ENCODE data around the gene ZMYND11.

DNA sequence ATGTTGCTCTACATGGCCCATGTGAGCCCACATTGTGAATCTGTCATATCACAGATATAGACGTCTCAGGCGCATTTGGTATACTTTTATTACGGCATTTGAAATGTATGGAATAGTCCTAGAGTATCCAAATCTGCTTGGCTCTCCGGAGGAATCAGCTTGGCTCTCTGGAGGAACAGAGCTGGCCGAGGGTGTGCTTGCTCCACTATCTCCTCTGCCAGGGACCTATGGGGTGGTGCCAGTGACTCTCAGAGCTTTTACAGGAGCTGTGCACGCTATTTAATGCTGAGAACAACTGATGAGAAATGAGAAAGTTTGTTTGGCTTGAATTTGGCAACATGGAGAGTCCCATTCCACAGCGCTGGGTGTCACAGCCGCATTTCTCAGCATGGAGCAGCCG, 144.0 kb downstream of the ZMYND11 start:
- TF ChIP-seq, protein P1, sequence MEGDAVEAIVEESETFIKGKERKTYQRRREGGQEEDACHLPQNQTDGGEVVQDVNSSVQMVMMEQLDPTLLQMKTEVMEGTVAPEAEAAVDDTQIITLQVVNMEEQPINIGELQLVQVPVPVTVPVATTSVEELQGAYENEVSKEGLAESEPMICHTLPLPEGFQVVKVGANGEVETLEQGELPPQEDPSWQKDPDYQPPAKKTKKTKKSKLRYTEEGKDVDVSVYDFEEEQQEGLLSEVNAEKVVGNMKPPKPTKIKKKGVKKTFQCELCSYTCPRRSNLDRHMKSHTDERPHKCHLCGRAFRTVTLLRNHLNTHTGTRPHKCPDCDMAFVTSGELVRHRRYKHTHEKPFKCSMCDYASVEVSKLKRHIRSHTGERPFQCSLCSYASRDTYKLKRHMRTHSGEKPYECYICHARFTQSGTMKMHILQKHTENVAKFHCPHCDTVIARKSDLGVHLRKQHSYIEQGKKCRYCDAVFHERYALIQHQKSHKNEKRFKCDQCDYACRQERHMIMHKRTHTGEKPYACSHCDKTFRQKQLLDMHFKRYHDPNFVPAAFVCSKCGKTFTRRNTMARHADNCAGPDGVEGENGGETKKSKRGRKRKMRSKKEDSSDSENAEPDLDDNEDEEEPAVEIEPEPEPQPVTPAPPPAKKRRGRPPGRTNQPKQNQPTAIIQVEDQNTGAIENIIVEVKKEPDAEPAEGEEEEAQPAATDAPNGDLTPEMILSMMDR (IDR thresholded peaks at IDR 0.05; ENCODE audit: low read depth, low read length, poor library complexity, severe bottlenecking) = no peak
- TF ChIP-seq EZH2phosphoT487 (IDR thresholded peaks at IDR 0.05; ENCODE audit: borderline replicate concordance, low read length) = no peak
